Neuronal stem cell (in vitro differentiated cells): ENCODE results near the gene ACKR1. TPM values are rescaled to one million over a fixed set of nuclear protein-coding genes. Genes with fewer than 3 reads are reported as not detected.
A peak's percentile ranks its signal among the peaks of the same experiment; 100 is the strongest.

Experiments
- DNase-seq: peaks from one replicate; pipeline ENCODE4 v3.0.0-alpha.2; 2013; ENCODE audit warnings: low spot score
- H2AFZ ChIP-seq: one replicate; pipeline ENCODE4 v1.6.1; 2013; ENCODE audit warnings: mild to moderate bottlenecking, low read length, inconsistent platforms
- H2AK5ac ChIP-seq: 2 replicates; pipeline ENCODE4 v1.6.1; 2013; ENCODE audit warnings: low read depth, mild to moderate bottlenecking, inconsistent platforms, low read length, moderate library complexity, mixed read lengths
- H2BK120ac ChIP-seq: 2 replicates; pipeline ENCODE4 v1.6.1; 2013; ENCODE audit warnings: low read depth, mild to moderate bottlenecking, inconsistent platforms, low read length, moderate library complexity, mixed read lengths
- H2BK12ac ChIP-seq: one replicate; pipeline ENCODE4 v1.6.1; 2013; ENCODE audit warnings: low read length, inconsistent platforms
- H2BK15ac ChIP-seq: 2 replicates; pipeline ENCODE4 v1.6.1; 2013; ENCODE audit warnings: mild to moderate bottlenecking, low read length, inconsistent platforms, mixed read lengths
- H2BK5ac ChIP-seq: one replicate; pipeline ENCODE4 v1.6.1; 2013; ENCODE audit warnings: inconsistent platforms, mild to moderate bottlenecking, low read length, moderate library complexity
- H3K14ac ChIP-seq: one replicate; pipeline ENCODE4 v1.6.1; 2013; ENCODE audit warnings: low read length, inconsistent platforms
- H3K18ac ChIP-seq: 2 replicates; pipeline ENCODE4 v1.6.1; 2013; ENCODE audit warnings: low read length, inconsistent platforms
- H3K23ac ChIP-seq: 2 replicates; pipeline ENCODE4 v1.6.1; 2013; ENCODE audit warnings: low read depth, mild to moderate bottlenecking, mixed read lengths, low read length, inconsistent platforms; ENCODE audit not compliant: poor library complexity
- H3K27ac ChIP-seq: replicated peaks from 3 replicates; pipeline ENCODE4 v1.5.1; 2013; ENCODE audit warnings: low read length, inconsistent platforms
- H3K27me3 ChIP-seq, 3 experiments: 2 replicates each; pipeline ENCODE4 v1.6.1; 2013; ENCODE audit warnings: low read length in 3 of 3, mild to moderate bottlenecking in 2 of 3, inconsistent platforms in 1 of 3, low read depth in 1 of 3, mixed read lengths in 1 of 3, moderate library complexity in 1 of 3; ENCODE audit not compliant: control insufficient read depth in 3 of 3, insufficient read depth in 3 of 3
- H3K36me3 ChIP-seq, 2 donors: replicated peaks in 1 of 2; 2 replicates each; pipeline ENCODE4 v1.6.1; 2013; ENCODE audit warnings: low read length in 2 of 2; ENCODE audit not compliant: control insufficient read depth in 2 of 2, insufficient read depth in 2 of 2
- H3K4ac ChIP-seq: 2 replicates; pipeline ENCODE4 v1.6.1; 2013; ENCODE audit warnings: inconsistent platforms, mild to moderate bottlenecking, low read length, moderate library complexity
- H3K4me1 ChIP-seq, 2 donors: 1 replicate in 1 of 2; 2 replicates in 1 of 2; pipeline ENCODE4 v1.6.1; 2013; ENCODE audit warnings: low read length in 2 of 2, low read depth in 1 of 2; ENCODE audit not compliant: control insufficient read depth in 2 of 2, insufficient read depth in 1 of 2
- H3K4me2 ChIP-seq: one replicate; pipeline ENCODE4 v1.6.1; 2013; ENCODE audit warnings: mild to moderate bottlenecking, low read length, inconsistent platforms; ENCODE audit not compliant: insufficient read depth, poor library complexity, severe bottlenecking
- H3K4me3 ChIP-seq, 2 donors: 2 replicates each; pipeline ENCODE4 v1.5.1; 2013; ENCODE audit warnings: low read length in 2 of 2, mild to moderate bottlenecking in 2 of 2, inconsistent platforms in 1 of 2, moderate library complexity in 1 of 2
- H3K79me1 ChIP-seq: one replicate; pipeline ENCODE4 v1.6.1; 2013; ENCODE audit warnings: low read depth, mild to moderate bottlenecking, inconsistent platforms, low read length, moderate library complexity
- H3K9ac ChIP-seq: one replicate; pipeline ENCODE4 v1.6.1; 2013; ENCODE audit warnings: mild to moderate bottlenecking, low read depth, low read length, inconsistent platforms; ENCODE audit not compliant: poor library complexity
- H3K9me3 ChIP-seq, 2 donors: replicated peaks in 1 of 2; 2 replicates each; pipeline versions ENCODE3 to v1.6.1; 2013; ENCODE audit warnings: low read length in 2 of 2, mild to moderate bottlenecking in 2 of 2, inconsistent platforms in 1 of 2, low read depth in 1 of 2, mixed read lengths in 1 of 2, moderate library complexity in 1 of 2; ENCODE audit not compliant: control insufficient read depth in 2 of 2, insufficient read depth in 1 of 2
- H4K8ac ChIP-seq: one replicate; pipeline ENCODE4 v1.6.1; 2013; ENCODE audit warnings: low read depth, mild to moderate bottlenecking, inconsistent platforms, low read length, moderate library complexity
- H4K91ac ChIP-seq: one replicate; pipeline ENCODE4 v1.6.1; 2013; ENCODE audit warnings: low read length, low read depth, mild to moderate bottlenecking, inconsistent platforms; ENCODE audit not compliant: poor library complexity
- WGBS, 2 donors: extraction: QIAGEN DNeasy Blood & Tissue Kit; methylation state at CpG; one replicate each; pipeline ENCODE4 v1.1.7; 2013; ENCODE audit warnings: missing lambda C conversion rate in 2 of 2, mixed read lengths in 1 of 2; ENCODE audit not compliant: insufficient read length in 2 of 2, insufficient replicate concordance in 1 of 2; ENCODE audit errors: extremely low coverage in 2 of 2; 5-methylcytosine and 5-hydroxymethylcytosine counted together
- small RNA-seq: library from polyadenylated mRNA; stranded (forward); fragments of <200 nt; extraction: miRNeasy Mini kit (QIAGEN cat#:217004); gene quantifications from one replicate; pipeline ENCODE3, GENCODE V24; 2013; ENCODE audit not compliant: insufficient read depth

The ACKR1 gene

DNA sequence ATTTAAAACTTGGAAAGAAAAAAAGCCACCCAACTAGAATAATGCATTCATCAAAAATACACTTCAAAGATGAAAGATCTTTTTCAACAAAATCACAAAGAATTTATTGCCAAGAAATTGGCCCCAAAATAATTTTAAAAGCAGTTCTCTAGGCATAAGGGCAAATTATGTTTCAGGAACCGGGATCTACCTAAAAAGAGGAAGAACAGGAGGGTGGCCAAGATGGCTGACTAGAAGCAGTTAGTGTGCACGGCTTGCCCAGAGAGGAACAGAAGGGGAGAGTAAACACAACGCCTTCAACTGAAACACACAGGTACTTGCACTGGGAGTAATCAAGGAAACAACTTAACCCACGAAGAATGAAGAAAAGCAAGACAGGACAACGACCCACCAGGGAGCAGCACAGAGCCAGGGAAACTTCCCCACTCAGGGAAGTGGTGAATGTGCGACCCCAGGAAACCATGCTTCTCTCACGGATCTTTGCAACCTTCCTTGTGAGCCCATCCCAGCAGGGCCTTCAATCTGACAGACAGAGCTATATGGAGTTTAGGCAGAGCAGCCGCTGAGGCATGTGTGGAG is 46.1 kb downstream of the ACKR1 start:
- no peaks in the 10 kb centered on the region for H3K27me3 ChIP-seq
- H3K4me3 ChIP-seq = no peak overlapping the region
- H3K36me3 ChIP-seq = no peaks in the 10 kb centered on the region
- DNase-seq = peak; percentile 1
- no peak overlapping the region for H3K14ac ChIP-seq
- H4K91ac ChIP-seq = no peak overlapping the region
- WGBS, 2 donors = no CpG with 5 or more reads among the region's 8 CpGs
- no peaks in the 10 kb centered on the region for H3K4me1 ChIP-seq
- H2BK120ac ChIP-seq = no peak overlapping the region
- no peak overlapping the region for H2BK12ac ChIP-seq
- H4K8ac ChIP-seq = no peak overlapping the region
- H3K4ac ChIP-seq = no peak overlapping the region
- no peak overlapping the region for H3K27ac ChIP-seq
- no peak overlapping the region for H2BK15ac ChIP-seq
- H3K79me1 ChIP-seq = no peaks in the 10 kb centered on the region
- H2AK5ac ChIP-seq = no peak overlapping the region
- H3K9ac ChIP-seq = no peak overlapping the region
- peaks cover 0 to 2% of the 10 kb centered on the region in 2 donors for H3K9me3 ChIP-seq
- no peak overlapping the region for H3K23ac ChIP-seq
- H3K4me2 ChIP-seq = no peak overlapping the region
- no peak overlapping the region for H2BK5ac ChIP-seq
- no peak overlapping the region for H3K18ac ChIP-seq
- H2AFZ ChIP-seq = no peak overlapping the region

Small RNA genes lying within 50 kb of the gene (small RNA-seq; reads per million reads assigned to genes)
- gene RNA5SP60 = not detected
